HepG2 (cell line): ENCODE data around the gene WHAMM. TPM values are rescaled to one million over a fixed set of nuclear protein-coding genes. Genes with fewer than 3 reads are reported as not detected.

Experiments used
- ATAC-seq: fragments of 200-7000 bp; cut with Tn5 transposase; 3 replicates; pipeline ENCODE4 v1.9.1; 2020; ENCODE audit warnings: mild to moderate bottlenecking, moderate library complexity
- BruUV-seq: library from RNA; stranded (reverse); fragments of 400-500 nt; replicated peaks from 2 replicates; lab custom pipeline; 2021; lab: Mats Ljungman, UMichigan
- CTCF ChIA-PET: fragments of 300-600 bp; formaldehyde crosslinking; extraction: SDS; loops from one replicate; lab custom pipeline; 2021; ENCODE audit warnings: low total read pairs, inconsistent platforms, low intra/inter-chr PET ratio; lab: Yijun Ruan, JAX
- POLR2A ChIA-PET: fragments of 350-600 bp; sonication (Branson Sonifier 250); formaldehyde crosslinking; loops from one replicate; lab custom pipeline; 2020; ENCODE audit warnings: antibody characterized with exemption, inconsistent platforms; lab: Yijun Ruan, JAX
- DNase-seq: peaks from one replicate; pipeline ENCODE4 v3.0.0-alpha.2; 2015; ENCODE audit warnings: low spot score
- FAIRE-seq: peaks from 3 replicates; lab custom pipeline; 2011; peaks lifted over from hg19 to GRCh38; lab: Jason Lieb, UNC
- H2AFZ ChIP-seq: one replicate; pipeline ENCODE4 v1.6.1; 2011; ENCODE audit warnings: low read length, inconsistent platforms
- H3K27ac ChIP-seq: fragments of 300-600 bp; 3 replicates; pipeline ENCODE4 v1.8.0; 2011; ENCODE audit warnings: mixed run types, mild to moderate bottlenecking, mixed read lengths, low read length, inconsistent platforms; ENCODE audit not compliant: insufficient read depth; ENCODE audit errors: extremely low read length
- H3K27me3 ChIP-seq, 2 experiments: fragments of 200-600 bp in 1 of 2; 2 replicates in 1 of 2; 3 replicates in 1 of 2; pipeline versions ENCODE4 v1.6.0 to v1.8.0; 2011; ENCODE audit warnings: low read length in 2 of 2, mild to moderate bottlenecking in 2 of 2, moderate library complexity in 2 of 2, inconsistent platforms in 1 of 2; ENCODE audit not compliant: insufficient read depth in 2 of 2, control insufficient read depth in 1 of 2
- H3K36me3 ChIP-seq, 2 experiments: fragments of 200-600 bp in 1 of 2; replicated peaks in 1 of 2; 2 replicates in 1 of 2; 3 replicates in 1 of 2; pipeline versions ENCODE4 v1.5.1 to v1.8.0; 2011; ENCODE audit warnings: low read length in 2 of 2, inconsistent platforms in 1 of 2; ENCODE audit not compliant: insufficient read depth in 2 of 2, control insufficient read depth in 1 of 2
- H3K4me1 ChIP-seq: 2 replicates; pipeline ENCODE4 v1.5.1; 2012; ENCODE audit warnings: low read length, inconsistent platforms; ENCODE audit not compliant: insufficient read depth
- H3K4me2 ChIP-seq: 2 replicates; pipeline ENCODE4 v1.6.0; 2011; ENCODE audit warnings: low read depth, low read length, inconsistent platforms
- H3K4me3 ChIP-seq, 3 experiments: fragments of 200-600 bp in 1 of 3; sonication (generic), shearing (Covaris generic) in 1 of 3; replicated peaks in 1 of 3; 2 replicates each; pipeline ENCODE4 v1.5.1; 2011 to 2016; ENCODE audit warnings: low read length in 3 of 3, inconsistent platforms in 2 of 3, low read depth in 2 of 3, mild to moderate bottlenecking in 2 of 3, control low read depth in 1 of 3, mixed read lengths in 1 of 3; ENCODE audit not compliant: insufficient read depth in 1 of 3
- H3K79me2 ChIP-seq: one replicate; pipeline ENCODE4 v1.6.1; 2011; ENCODE audit warnings: low read length, inconsistent platforms; ENCODE audit not compliant: insufficient read depth
- H3K9ac ChIP-seq: 2 replicates; pipeline ENCODE4 v1.6.0; 2011; ENCODE audit warnings: mild to moderate bottlenecking, low read depth, low read length, inconsistent platforms; ENCODE audit not compliant: insufficient read depth
- H3K9me3 ChIP-seq: 2 replicates; pipeline ENCODE4 v1.5.1; 2012; ENCODE audit warnings: mild to moderate bottlenecking, low read length
- H4K20me1 ChIP-seq: 2 replicates; pipeline ENCODE4 v1.6.0; 2011; ENCODE audit warnings: inconsistent platforms, mild to moderate bottlenecking, low read length, moderate library complexity; ENCODE audit not compliant: insufficient read depth
- HOXA7 ChIP-seq: sonication (generic); formaldehyde crosslinking; IDR thresholded peaks from 2 replicates; pipeline ENCODE4 v1.8.1; 2022; ENCODE audit warnings: mild to moderate bottlenecking, missing genetic modification reagents, moderate library complexity
- TEAD3 ChIP-seq: optimal IDR thresholded peaks from 2 replicates; pipeline ENCODE3; 2016; ENCODE audit warnings: borderline replicate concordance
- TP53 ChIP-seq: sonication (generic); formaldehyde crosslinking; conservative IDR thresholded peaks from 2 replicates; pipeline ENCODE4 v1.4.0; 2020; ENCODE audit warnings: missing genetic modification reagents
- ZNF350 ChIP-seq: sonication (generic); formaldehyde crosslinking; IDR thresholded peaks from 2 replicates; pipeline ENCODE4 v1.4.0; 2020; ENCODE audit warnings: mild to moderate bottlenecking, low read depth, missing genetic modification reagents, borderline replicate concordance
- ZNF546 ChIP-seq: sonication (generic); formaldehyde crosslinking; conservative IDR thresholded peaks from 2 replicates; pipeline ENCODE4 v1.8.1; 2023; ENCODE audit warnings: mild to moderate bottlenecking, missing genetic modification reagents
- ZNF629 ChIP-seq: sonication (generic); formaldehyde crosslinking; conservative IDR thresholded peaks from 2 replicates; pipeline ENCODE4 v1.5.0; 2020; ENCODE audit warnings: missing genetic modification reagents
- ZNF746 ChIP-seq: sonication (generic); formaldehyde crosslinking; IDR thresholded peaks from 2 replicates; pipeline ENCODE4 v1.8.0; 2022; ENCODE audit warnings: mild to moderate bottlenecking, missing genetic modification reagents
- WGBS: methylation state at CpG from one replicate; pipeline ENCODE4 v1.1.6; 2017; ENCODE audit warnings: low lambda C conversion rate; 5-methylcytosine and 5-hydroxymethylcytosine counted together
- in situ Hi-C: cut with HindIII; loops from 2 replicates; pipeline ENCODE4 v1.10.0; 2017; ENCODE audit warnings: low pct_unique_long_range_greater_than_20kb; ENCODE audit not compliant: extremely low pct_ligation_motif_present
- intact Hi-C: fragments of 100-400 bp; cut with micrococcal nuclease; formaldehyde crosslinking; loops from one replicate; pipeline ENCODE4 v1.10.0; 2022; ENCODE audit not compliant: unreplicated experiment
- polyA plus RNA-seq, 8 experiments: library from polyadenylated mRNA; depleted of rRNA in 3 of 8; stranded (reverse) in 7 of 8; unstranded in 1 of 8; fragments of >200 nt; fragmentation: Illumina TruSeq in 4 of 8; extraction: Trizol in 4 of 8; gene quantifications; 2 replicates each; pipeline versions ENCODE4 v1.2.1 to v1.2.3, GENCODE V29; 2011 to 2016; ENCODE audit warnings: low read depth in 4 of 8, missing spikeins in 1 of 8, mixed read lengths in 1 of 8; ENCODE audit not compliant: insufficient read depth in 1 of 8
- total RNA-seq, 5 experiments: library from RNA; depleted of rRNA; stranded (reverse); fragments of >200 nt; fragmentation: Illumina TruSeq; extraction: Trizol; gene quantifications; 2 replicates each; pipeline ENCODE4 v1.2.3, GENCODE V29; 2016; ENCODE audit warnings: low read depth in 1 of 5
- TF ChIP-seq, protein P1 (sequence below): sonication (generic); formaldehyde crosslinking; conservative IDR thresholded peaks from 2 replicates; pipeline ENCODE4 v1.8.0; 2022; ENCODE audit warnings: missing genetic modification reagents
- TF ChIP-seq, protein P2 (sequence below): sonication (generic); formaldehyde crosslinking; IDR thresholded peaks from 2 replicates; pipeline ENCODE4 v1.9.0; 2021; ENCODE audit warnings: missing genetic modification reagents, mild to moderate bottlenecking, borderline replicate concordance
- TF ChIP-seq, protein P3 (sequence below): sonication (generic); formaldehyde crosslinking; IDR thresholded peaks from 2 replicates; pipeline ENCODE4 v1.4.0; 2020; ENCODE audit warnings: mild to moderate bottlenecking, low read depth, missing genetic modification reagents

Gene WHAMM
- total and polyA plus RNA-seq, 2 of the 13 experiments (the other 11 are each of a cell fraction or from before 2014, with no cell fraction given): 2.9 to 3.0 TPM

DNA sequence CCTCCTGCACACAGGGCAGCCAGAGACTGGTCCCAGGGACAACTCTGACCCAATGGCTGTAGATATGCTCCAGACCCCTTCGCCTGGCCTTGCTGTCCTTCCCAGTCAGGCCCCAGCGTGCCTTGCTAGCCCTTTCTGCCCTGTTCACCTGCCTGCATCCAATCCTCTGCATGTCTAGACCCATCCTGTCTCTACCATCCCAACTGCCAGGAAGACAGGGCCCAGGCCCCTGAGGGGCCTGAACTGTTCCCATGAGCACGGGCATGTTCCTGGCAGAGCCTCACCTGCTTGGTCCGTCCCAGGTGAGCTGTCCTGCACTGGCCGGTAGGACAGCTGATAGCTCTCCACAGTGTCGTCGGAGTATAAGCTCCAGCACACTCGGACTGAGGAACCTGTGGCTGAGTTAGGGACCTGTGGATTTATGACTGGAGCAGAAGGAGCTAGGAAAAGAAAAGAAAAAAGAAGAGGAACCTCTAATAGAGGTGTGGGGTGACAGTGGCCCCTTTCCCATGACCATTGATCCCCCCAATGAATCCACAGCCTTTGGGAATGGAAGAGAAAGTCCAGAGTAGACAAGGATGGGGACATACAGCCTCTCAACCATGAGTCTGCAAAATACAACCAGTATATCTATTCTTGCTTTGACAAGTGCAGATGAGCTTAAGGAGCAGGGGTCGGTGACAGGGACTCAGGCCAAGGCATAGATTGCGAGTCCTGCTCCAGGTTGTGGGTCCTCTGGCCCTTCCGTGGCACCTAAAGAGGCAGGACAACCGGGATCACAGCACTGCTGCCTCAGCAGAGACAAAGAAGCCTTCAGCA is 37.4 kb upstream of the WHAMM start (continued):
- TF ChIP-seq, protein P1, sequence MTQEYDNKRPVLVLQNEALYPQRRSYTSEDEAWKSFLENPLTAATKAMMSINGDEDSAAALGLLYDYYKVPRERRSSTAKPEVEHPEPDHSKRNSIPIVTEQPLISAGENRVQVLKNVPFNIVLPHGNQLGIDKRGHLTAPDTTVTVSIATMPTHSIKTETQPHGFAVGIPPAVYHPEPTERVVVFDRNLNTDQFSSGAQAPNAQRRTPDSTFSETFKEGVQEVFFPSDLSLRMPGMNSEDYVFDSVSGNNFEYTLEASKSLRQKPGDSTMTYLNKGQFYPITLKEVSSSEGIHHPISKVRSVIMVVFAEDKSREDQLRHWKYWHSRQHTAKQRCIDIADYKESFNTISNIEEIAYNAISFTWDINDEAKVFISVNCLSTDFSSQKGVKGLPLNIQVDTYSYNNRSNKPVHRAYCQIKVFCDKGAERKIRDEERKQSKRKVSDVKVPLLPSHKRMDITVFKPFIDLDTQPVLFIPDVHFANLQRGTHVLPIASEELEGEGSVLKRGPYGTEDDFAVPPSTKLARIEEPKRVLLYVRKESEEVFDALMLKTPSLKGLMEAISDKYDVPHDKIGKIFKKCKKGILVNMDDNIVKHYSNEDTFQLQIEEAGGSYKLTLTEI (CRISPR knock-in tag): no peak
- TF ChIP-seq, all 625 proteins: peak for 0

DNA sequence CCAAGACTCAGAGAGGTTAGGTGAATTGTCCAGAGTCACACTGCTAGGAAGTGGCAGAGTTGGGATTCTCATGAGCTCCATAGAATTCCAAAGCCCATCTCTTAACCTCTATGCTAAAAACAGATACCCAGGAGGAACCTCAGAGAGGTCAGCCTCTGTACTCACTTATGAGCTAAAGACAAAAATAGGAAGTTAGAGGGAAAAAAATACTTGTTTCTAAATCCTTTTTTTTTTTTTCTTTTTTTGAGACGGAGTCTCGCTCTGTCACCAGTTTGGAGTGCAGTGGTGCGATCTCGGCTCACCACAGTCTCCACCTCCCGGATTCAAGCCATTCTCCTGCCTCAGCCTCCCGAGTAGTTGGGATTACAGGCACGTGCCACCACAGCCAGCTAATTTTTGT is 34.9 kb upstream of the WHAMM start:
- H3K27me3 ChIP-seq: no peaks in the 10 kb centered on the region
- H3K79me2 ChIP-seq: no peaks in the 10 kb centered on the region
- H3K4me3 ChIP-seq: no peak overlapping the region
- no peak overlapping the region for H3K4me2 ChIP-seq
- TF ChIP-seq ZNF629 (no peak), HOXA7 (no peak), ZNF746 (CRISPR knock-in tag) (no peak), ZNF350 (CRISPR knock-in tag) (no peak), ZNF546 (no peak), TP53 (CRISPR knock-in tag) (no peak), TEAD3 (CRISPR knock-in tag) (no peak)
- TF ChIP-seq, protein P2, sequence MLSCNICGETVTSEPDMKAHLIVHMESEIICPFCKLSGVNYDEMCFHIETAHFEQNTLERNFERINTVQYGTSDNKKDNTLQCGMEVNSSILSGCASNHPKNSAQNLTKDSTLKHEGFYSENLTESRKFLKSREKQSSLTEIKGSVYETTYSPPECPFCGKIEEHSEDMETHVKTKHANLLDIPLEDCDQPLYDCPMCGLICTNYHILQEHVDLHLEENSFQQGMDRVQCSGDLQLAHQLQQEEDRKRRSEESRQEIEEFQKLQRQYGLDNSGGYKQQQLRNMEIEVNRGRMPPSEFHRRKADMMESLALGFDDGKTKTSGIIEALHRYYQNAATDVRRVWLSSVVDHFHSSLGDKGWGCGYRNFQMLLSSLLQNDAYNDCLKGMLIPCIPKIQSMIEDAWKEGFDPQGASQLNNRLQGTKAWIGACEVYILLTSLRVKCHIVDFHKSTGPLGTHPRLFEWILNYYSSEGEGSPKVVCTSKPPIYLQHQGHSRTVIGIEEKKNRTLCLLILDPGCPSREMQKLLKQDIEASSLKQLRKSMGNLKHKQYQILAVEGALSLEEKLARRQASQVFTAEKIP (CRISPR knock-in tag): no peak
- TF ChIP-seq, protein P3, sequence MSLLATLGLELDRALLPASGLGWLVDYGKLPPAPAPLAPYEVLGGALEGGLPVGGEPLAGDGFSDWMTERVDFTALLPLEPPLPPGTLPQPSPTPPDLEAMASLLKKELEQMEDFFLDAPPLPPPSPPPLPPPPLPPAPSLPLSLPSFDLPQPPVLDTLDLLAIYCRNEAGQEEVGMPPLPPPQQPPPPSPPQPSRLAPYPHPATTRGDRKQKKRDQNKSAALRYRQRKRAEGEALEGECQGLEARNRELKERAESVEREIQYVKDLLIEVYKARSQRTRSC: no peak
- no peak overlapping the region for H3K9ac ChIP-seq
- H4K20me1 ChIP-seq: no peaks in the 10 kb centered on the region
- H3K4me1 ChIP-seq: no peaks in the 10 kb centered on the region
- no peak overlapping the region for H3K27ac ChIP-seq
- H3K36me3 ChIP-seq: no peaks in the 10 kb centered on the region
- no peak for FAIRE-seq
- DNase-seq: no peak
- no peak for ATAC-seq
- BruUV-seq: no TSS peak
- no peaks in the 10 kb centered on the region for H3K9me3 ChIP-seq
- POLR2A ChIA-PET: no interaction called here
- intact Hi-C loops: no loop called here
- no peak overlapping the region for H2AFZ ChIP-seq
- CTCF ChIA-PET: no interaction called here
- in situ Hi-C loops: no loop called here
- WGBS: 80% methylated on average over 7 of the region's 7 CpGs
